ENCODE results near the gene EFNA2.

The EFNA2 gene

GRCh38 chr19:1260749-1261537 lies 24.7 kb upstream of the EFNA2 start:
- peak; percentile 98 for DNase-seq

- no peak for DNase-seq
These were observed 24.2 kb upstream of the EFNA2 start for GRCh38 chr19:1261538-1261797.

- peak; percentile 28 for DNase-seq
These were observed 23.7 kb upstream of the EFNA2 start for GRCh38 chr19:1261798-1262622.

GRCh38 chr19:1262623-1263123 lies 23.0 kb upstream of the EFNA2 start:
- DNase-seq: no peak

- DNase-seq: no peak
These were observed 22.5 kb upstream of the EFNA2 start for GRCh38 chr19:1263188-1263587.

- DNase-seq: no peak
These were observed 20.7 kb upstream of the EFNA2 start for GRCh38 chr19:1264801-1265614.

GRCh38 chr19:1265615-1266128 lies 20.0 kb upstream of the EFNA2 start:
- DNase-seq: peak; percentile 66

GRCh38 chr19:1266129-1266915 lies 19.4 kb upstream of the EFNA2 start:
- DNase-seq: peak; percentile 88

- peak; percentile 76 for DNase-seq
These were observed 18.7 kb upstream of the EFNA2 start for GRCh38 chr19:1266916-1267476.

- no peak for DNase-seq
These were observed 18.0 kb upstream of the EFNA2 start for GRCh38 chr19:1267477-1268225.

GRCh38 chr19:1268226-1269064 lies 17.2 kb upstream of the EFNA2 start:
- no peak for DNase-seq

GRCh38 chr19:1269065-1269477 lies 16.6 kb upstream of the EFNA2 start, which contains the start of gene CIRBP:
TSS of gene CIRBP (plus strand) at chr19:1269332. CDS start at chr19:1270934, 1,602 bp downstream.
- peak; percentile 99 for DNase-seq

- peak; percentile 89 for DNase-seq
These were observed 16.0 kb upstream of the EFNA2 start for GRCh38 chr19:1269478-1270212.

GRCh38 chr19:1270213-1270853 lies 15.3 kb upstream of the EFNA2 start:
- DNase-seq: no peak

- peak; percentile 8 for DNase-seq
These were observed 14.7 kb upstream of the EFNA2 start for GRCh38 chr19:1270854-1271527.

- DNase-seq: peak; percentile 4
These were observed 13.9 kb upstream of the EFNA2 start for GRCh38 chr19:1271528-1272422.
